Pancreas (tissue), 10 donors: ENCODE results near the gene RNU1-4. TPM values are rescaled to one million over a fixed set of nuclear protein-coding genes. Genes with fewer than 3 reads are reported as not detected.
A peak's percentile ranks its signal among the peaks of the same experiment; 100 is the strongest.
"Not testable (repeated sequence)": the region's sequence is repeated elsewhere in the genome, so short reads cannot be mapped to it uniquely, and the experiment has no call there.

Source experiments
- ATAC-seq, 4 donors: fragments of 200-7000 bp; cut with Tn5 transposase; one replicate each; pipeline versions ENCODE4 v1.8.0 to v1.9.1; 2020; ENCODE audit warnings: mild to moderate bottlenecking in 4 of 4, moderate library complexity in 4 of 4
- DNase-seq, 6 donors: peaks; one replicate each; pipeline ENCODE4 v3.0.0-alpha.2; 2020
- FAIRE-seq: peaks from 2 replicates; lab custom pipeline; 2012; peaks lifted over from hg19 to GRCh38; lab: Jason Lieb, UNC
- H3K27ac ChIP-seq, 4 donors: fragments of 200-600 bp; sonication (generic); 1 replicate in 3 of 4; 2 replicates in 1 of 4; pipeline versions ENCODE4 v1.5.0 to v1.8.0; 2020
- H3K27me3 ChIP-seq, 4 donors: fragments of 200-600 bp; one replicate each; pipeline ENCODE4 v1.8.0; 2021
- H3K36me3 ChIP-seq, 3 donors: fragments of 200-600 bp; sonication (generic) in 1 of 3; one replicate each; pipeline versions ENCODE4 v1.5.0 to v1.8.0; 2020 to 2021
- H3K4me1 ChIP-seq, 3 donors: fragments of 200-600 bp; one replicate each; pipeline ENCODE4 v1.8.0; 2021
- H3K4me3 ChIP-seq, 4 donors: fragments of 200-600 bp; sonication (generic) in 2 of 4; one replicate each; pipeline versions ENCODE4 v1.5.0 to v1.8.0; 2020 to 2021
- H3K9me3 ChIP-seq, 4 donors: fragments of 200-600 bp; one replicate each; pipeline ENCODE4 v1.8.0; 2021
- WGBS, 2 donors: extraction: QIAGEN DNeasy Blood & Tissue Kit; methylation state at CpG; one replicate each; pipeline ENCODE4 v1.1.7; 2013; 5-methylcytosine and 5-hydroxymethylcytosine counted together
- intact Hi-C, 3 donors: fragments of 100-400 bp; cut with DNase I; formaldehyde crosslinking; loops; one replicate each; pipeline versions ENCODE4 v1.11.1 to v1.14.2; 2022
- polyA plus RNA-seq, 2 donors: library from polyadenylated mRNA; stranded (reverse); fragments of 200-250 nt; gene quantifications; one replicate each; pipeline ENCODE4 v1.2.3, GENCODE V29; 2013
- total RNA-seq, 6 donors: library from RNA; stranded (reverse); fragmentation: NEBNext Ultra II Directional in 4 of 6; extraction: Animal tissue kit (Norgen Biotek cat#: 25700) in 4 of 6; gene quantifications; one replicate each; pipeline versions ENCODE4 v1.2.1 to v1.2.4, GENCODE V29; 2021 to 2023
- donor health status: healthy with polysubstance abuse.
- donor health status: DM: no; HTN: no; CAD: no; lungs with moderate emphysema.
- donor health status: DM: no; HTN: no; CAD: no.
- donor health status: control.
- donor health status: control.
- donor health status: Bipolar disorder and iron deficiency.
- donor health status: DM: yes; HTN: yes; CAD: no.
- donor health status: DM: no; HTN: no; CAD: no.
- donor health status: DM: no; HTN: no; CAD: no.
- donor health status: DM: yes; HTN: yes; CAD: no.

RNU1-4 gene
- total and polyA plus RNA-seq, 8 donors, result 687 to 5,169 (median 2,340) TPM; not detected in 2

DNA sequence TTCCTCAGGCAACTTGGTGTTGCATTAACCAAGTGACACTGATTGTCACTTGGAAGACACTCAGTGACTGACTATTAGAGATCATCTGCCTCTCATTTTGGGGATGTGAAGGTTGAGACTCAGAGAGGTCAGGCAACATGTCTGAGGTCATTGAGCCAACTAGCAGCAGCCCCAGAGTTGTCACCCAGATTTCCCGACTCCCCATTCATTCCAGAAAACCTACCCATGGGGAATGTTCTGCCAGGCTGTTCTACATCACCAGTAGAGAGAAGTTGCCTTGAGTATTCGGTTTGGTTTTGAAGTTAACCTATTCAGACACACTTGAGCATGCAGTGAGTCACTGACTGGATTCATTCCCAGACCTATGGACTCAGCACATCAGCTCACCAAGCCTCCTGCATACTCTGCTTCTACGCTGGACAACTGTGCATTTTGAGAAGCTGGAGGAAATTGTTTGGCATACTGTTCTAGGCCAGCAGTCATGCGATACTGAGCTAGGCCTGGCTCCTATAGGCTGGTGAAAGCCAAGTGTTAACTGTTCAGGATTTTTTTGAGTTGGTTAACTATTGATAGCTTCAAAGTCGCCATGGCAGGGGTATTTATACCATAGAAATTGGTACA, 29.9 kb downstream of the RNU1-4 start:
- FAIRE-seq, ATAC-seq, H3K36me3 ChIP-seq, H3K9me3 ChIP-seq, intact Hi-C loops, H3K27ac ChIP-seq, H3K4me3 ChIP-seq, H3K27me3 ChIP-seq: not testable (repeated sequence)
- peak in 1 of 6 donors; percentile 28 for DNase-seq
- H3K4me1 ChIP-seq, result peaks cover 11 to 21% (median 12%) of the 10 kb centered on the region in 3 donors
- WGBS, 2 donors, result 71 to 74% methylated on average over 5 of the region's 5 CpGs

DNA sequence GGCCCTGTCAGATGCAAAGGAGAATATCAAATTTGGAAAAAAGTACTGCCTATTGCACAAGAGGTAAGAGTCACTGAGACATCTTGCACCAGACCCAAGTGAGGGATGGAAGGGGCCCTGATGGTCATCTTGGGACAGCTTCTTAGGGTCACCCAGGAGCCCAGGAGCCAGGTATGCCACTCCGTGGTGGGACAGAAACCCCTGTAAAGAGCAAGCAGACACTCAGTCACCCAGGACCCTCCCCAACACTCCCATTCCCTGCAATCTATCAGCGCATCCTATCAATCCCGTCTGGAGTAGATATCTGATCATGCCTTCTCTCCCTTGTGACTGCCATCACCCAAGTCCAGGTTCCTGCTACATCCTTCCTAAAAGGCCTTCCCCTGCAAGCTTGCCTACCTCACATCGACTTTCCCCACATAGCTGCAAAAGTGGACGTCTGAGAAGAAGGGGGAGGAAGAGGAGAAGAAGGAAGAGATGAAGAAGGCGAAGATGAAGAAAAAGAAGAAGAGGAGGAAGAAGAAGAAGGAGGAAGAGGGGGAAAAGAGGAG, 30.7 kb downstream of the RNU1-4 start:
- intact Hi-C loops, H3K4me3 ChIP-seq, FAIRE-seq, ATAC-seq, H3K36me3 ChIP-seq, H3K9me3 ChIP-seq, H3K27me3 ChIP-seq, H3K27ac ChIP-seq: not testable (repeated sequence)
- H3K4me1 ChIP-seq, result peaks cover 6 to 15% (median 7%) of the 10 kb centered on the region in 3 donors
- DNase-seq, result peak in 1 of 6 donors; percentile 11
- 73 to 79% methylated on average over 5 to 6 of the region's 6 CpGs for WGBS, 2 donors

DNA sequence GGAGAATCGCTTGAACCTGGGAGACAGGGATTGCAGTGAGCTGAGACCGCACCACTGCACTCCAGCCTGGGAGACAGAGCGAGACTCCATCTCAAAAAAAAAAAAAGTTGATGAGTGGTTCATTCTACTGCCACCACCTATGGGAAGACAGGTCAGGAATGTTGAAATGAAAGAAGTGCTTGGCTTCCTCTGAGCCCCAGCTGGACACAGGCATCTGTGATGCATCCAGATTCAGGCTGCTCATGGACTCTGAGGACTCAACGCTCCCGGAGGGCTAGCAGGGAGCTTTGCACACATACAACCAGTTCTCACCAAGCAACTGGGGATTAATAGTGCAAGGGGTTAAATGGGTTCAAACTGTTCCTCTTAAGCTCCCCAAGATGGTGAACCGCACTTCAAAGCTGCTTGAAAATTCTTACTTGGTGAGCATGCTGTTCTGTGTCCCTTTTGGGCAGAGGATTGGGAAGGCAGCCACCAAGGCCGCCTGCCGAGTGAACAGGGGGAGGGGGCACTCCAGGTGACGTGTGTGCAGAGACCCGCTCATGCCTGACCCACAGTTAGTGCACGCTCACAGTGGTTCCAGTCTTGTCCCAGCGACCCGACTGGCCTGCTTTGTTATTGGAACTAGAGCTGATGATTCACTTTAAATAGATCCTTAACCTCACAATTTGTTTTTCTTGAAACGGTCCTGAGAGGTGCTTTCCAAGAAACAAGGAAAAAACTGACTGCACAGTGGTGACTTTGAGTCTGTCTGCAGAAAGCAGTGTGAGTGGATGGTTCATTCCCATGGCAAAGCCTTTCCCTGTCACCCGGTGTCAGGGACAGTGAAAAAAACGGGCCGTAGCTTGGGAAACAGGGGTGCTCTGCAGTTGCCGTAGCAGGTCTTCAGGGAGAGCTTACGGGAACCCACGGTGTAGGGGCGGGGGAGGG, 32.2 kb downstream of the RNU1-4 start:
- H3K27ac ChIP-seq, H3K36me3 ChIP-seq, intact Hi-C loops, H3K4me1 ChIP-seq, H3K27me3 ChIP-seq, FAIRE-seq, H3K4me3 ChIP-seq, H3K9me3 ChIP-seq: not testable (repeated sequence)
- ATAC-seq, result peak in 3 of 4 donors; percentile 8 to 42 (median 14)
- 64 to 68% methylated on average over 13 of the region's 21 CpGs for WGBS, 2 donors
- DNase-seq, result peak in 4 of 6 donors; percentile 26 to 65 (median 30)

DNA sequence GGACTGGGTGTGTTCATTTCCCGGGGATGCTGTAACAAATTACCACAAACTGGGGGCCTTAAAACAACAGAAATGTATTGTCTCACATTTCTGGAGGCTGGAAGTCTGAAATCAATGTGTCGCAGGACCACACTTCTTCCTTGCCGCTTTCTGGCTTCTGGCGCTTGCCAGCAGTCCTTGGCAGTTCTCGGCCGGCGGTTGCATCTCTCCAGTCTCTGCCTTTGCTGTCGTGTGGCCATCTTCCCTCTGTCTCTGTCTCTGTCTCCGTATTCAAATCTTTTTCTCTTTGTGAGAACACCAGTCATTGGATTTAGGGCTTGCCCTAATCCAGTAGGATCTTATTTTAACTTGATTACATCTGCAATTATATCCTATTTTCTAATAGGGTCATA, 32.9 kb downstream of the RNU1-4 start:
- H3K27ac ChIP-seq, H3K4me1 ChIP-seq, intact Hi-C loops, H3K27me3 ChIP-seq, H3K9me3 ChIP-seq, ATAC-seq, H3K4me3 ChIP-seq, FAIRE-seq, H3K36me3 ChIP-seq: not testable (repeated sequence)
- WGBS, 2 donors, result 78 to 86% methylated on average over 8 of the region's 9 CpGs
- peak in 1 of 6 donors; percentile 10 for DNase-seq

DNA sequence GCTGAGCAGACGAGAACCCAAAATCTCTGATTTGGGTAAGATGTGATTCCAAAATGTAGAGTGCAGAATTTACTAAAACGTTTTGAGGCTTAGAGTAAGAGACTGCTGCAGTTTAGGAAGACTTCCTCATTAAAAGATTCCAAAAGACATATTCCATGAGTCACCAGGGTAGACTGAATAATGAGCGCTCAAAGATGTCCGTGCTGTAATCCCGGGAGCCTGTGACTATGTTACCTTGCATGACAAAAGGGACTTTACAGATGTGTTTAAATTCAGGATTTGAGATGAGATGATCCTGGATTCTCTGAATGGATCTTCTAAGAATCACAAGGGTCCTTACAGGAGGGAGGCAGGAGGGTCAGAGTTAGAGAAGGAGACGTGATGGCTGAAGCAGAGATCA, 33.4 kb downstream of the RNU1-4 start:
- FAIRE-seq, H3K4me3 ChIP-seq, intact Hi-C loops, H3K9me3 ChIP-seq, H3K4me1 ChIP-seq, H3K36me3 ChIP-seq, H3K27ac ChIP-seq, H3K27me3 ChIP-seq, DNase-seq: not testable (repeated sequence)
- WGBS, 2 donors, result 59 to 65% methylated on average over 3 of the region's 6 CpGs
- peak in 1 of 4 donors; percentile 11 for ATAC-seq

DNA sequence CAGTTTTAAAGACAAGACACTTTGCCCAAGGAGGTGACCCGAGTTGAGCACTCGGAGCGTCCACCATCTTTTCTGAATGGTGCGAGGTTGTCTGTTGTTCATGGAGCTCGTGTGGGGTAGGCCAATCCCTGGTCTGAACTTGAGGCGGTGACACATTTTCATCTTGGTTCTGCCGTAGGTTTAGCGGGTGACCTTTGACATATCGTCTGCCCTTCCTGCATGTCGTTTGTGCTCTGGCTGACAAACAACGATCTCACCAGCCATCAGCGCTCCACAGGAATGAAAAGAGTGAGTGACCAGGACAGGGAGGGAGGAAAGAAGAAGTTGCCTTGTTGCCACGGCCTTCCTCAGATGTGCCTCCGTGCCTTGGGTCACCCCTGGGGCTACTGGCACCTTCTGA, 34.5 kb downstream of the RNU1-4 start:
- WGBS, 2 donors, result 81 to 87% methylated on average over 8 of the region's 14 CpGs
- DNase-seq, FAIRE-seq, H3K27me3 ChIP-seq, H3K27ac ChIP-seq, H3K4me1 ChIP-seq, H3K36me3 ChIP-seq, H3K4me3 ChIP-seq, H3K9me3 ChIP-seq, ATAC-seq, intact Hi-C loops: not testable (repeated sequence)

DNA sequence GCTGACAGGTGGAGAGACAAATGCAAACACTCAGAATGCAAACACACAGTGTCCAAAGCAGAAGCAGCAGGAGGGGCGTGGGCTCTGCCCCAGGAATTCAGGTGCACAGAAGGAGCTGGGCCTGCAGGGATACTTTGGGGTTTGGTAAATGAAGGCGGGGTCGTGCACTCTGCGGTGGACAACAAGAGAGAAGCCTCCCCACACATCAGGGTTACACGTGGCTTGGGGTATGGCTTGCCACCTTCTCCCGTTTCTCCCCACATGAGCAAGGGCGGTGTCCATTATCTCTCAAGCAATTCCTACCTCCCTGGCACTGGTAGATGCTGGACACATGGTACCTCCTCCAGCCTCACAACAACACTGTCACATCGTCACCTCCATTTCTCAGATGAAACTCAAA, 35.0 kb downstream of the RNU1-4 start:
- DNase-seq, H3K4me3 ChIP-seq, H3K9me3 ChIP-seq, intact Hi-C loops, H3K36me3 ChIP-seq, H3K4me1 ChIP-seq, H3K27me3 ChIP-seq, FAIRE-seq, H3K27ac ChIP-seq, ATAC-seq: not testable (repeated sequence)
- WGBS, 2 donors, result 84 to 86% methylated on average over 6 of the region's 8 CpGs

DNA sequence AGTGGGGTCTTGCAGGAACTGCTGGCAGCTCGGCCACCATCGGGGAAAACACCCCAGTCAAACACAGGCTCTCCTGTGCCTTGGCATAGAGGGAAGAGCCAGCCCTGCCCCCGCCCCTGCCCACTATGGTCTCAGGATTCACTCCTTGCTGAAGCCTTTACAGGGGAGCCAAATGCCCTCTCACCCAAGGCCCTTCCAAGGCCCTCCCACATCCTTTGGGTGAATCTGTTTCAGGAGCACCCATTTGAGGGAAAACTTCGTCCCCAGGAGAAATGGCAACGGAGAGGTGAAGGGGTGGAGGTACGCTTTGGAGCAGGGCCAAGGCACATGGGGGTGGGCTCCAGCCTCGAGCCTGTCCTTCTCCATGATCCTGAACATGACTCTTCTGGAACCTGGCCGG, 35.9 kb downstream of the RNU1-4 start:
- H3K9me3 ChIP-seq, H3K27me3 ChIP-seq, ATAC-seq, FAIRE-seq, H3K36me3 ChIP-seq, H3K4me3 ChIP-seq, DNase-seq, H3K27ac ChIP-seq, H3K4me1 ChIP-seq, intact Hi-C loops: not testable (repeated sequence)
- WGBS, 2 donors, result 80 to 84% methylated on average over 4 of the region's 8 CpGs

DNA sequence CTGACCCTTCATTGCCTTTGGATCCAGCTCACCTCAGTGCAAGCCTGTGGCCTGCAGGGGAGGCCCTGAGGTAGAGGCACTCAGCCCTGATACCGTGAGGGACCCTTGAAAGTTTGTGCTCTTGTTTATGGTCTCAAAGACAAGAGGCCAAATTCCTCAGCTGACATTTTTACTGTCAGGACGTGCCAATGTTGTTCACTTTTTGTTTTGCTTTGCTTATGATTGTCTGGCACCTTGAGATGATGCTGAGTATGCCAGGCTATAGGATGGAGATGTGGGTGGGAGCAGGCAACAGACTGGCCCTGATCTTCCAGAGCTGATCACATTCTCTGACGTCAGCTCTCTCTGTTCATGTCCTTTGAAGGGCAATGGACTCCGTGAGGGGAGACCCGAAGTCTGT, 36.5 kb downstream of the RNU1-4 start:
- H3K36me3 ChIP-seq, H3K4me3 ChIP-seq, DNase-seq, H3K9me3 ChIP-seq, ATAC-seq, FAIRE-seq, H3K27ac ChIP-seq, H3K4me1 ChIP-seq, H3K27me3 ChIP-seq, intact Hi-C loops: not testable (repeated sequence)
- 84 to 88% methylated on average over 5 of the region's 5 CpGs for WGBS, 2 donors

DNA sequence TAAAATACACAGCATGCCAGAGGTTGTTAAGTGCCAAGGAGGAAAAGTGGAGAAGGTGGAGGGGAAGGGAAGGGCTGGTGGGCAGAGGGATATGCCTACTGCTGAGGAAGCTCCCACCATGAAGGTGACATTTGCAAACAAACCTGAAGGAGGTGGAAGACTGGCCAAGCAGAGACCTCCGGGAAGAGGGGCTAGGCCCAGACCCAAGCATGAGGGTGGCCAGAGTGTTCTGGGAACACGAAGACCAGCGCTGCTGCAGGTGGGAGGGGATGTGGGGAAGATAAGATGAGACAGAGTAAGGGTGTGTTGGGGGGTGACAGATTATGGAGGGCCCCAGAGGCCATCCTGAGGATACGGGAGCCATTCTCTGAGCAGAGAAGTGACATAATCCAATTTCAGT, 37.5 kb downstream of the RNU1-4 start:
- H3K4me1 ChIP-seq, H3K27me3 ChIP-seq, H3K4me3 ChIP-seq, H3K36me3 ChIP-seq, intact Hi-C loops, H3K9me3 ChIP-seq, ATAC-seq, FAIRE-seq, H3K27ac ChIP-seq: not testable (repeated sequence)
- WGBS, 2 donors, result 94 to 96% methylated on average over 4 of the region's 4 CpGs
- peak in 2 of 6 donors; percentile 27 to 68 for DNase-seq

DNA sequence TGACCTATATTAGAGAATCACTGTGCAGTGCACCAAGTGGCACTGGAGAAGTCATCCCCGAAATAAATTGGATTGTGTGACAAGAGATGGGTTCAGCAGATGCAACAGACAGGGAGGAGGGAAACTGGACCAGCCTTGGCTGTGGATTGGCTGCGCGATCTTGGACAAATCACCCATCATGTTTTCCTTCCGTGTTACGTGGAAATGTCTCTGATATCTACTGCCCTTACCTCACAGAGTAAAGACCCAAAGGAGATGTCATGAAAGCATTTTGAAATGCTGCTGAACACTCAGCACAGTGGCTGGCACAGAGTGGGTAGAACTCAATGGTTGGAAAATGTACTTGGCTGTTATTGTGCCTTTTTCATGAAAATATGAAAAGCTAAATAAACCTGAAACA, 39.2 kb downstream of the RNU1-4 start:
- ATAC-seq, H3K27me3 ChIP-seq, H3K36me3 ChIP-seq, FAIRE-seq, intact Hi-C loops, DNase-seq, H3K4me1 ChIP-seq, H3K9me3 ChIP-seq, H3K4me3 ChIP-seq, H3K27ac ChIP-seq: not testable (repeated sequence)
- 86 to 95% methylated on average over 5 of the region's 5 CpGs for WGBS, 2 donors

DNA sequence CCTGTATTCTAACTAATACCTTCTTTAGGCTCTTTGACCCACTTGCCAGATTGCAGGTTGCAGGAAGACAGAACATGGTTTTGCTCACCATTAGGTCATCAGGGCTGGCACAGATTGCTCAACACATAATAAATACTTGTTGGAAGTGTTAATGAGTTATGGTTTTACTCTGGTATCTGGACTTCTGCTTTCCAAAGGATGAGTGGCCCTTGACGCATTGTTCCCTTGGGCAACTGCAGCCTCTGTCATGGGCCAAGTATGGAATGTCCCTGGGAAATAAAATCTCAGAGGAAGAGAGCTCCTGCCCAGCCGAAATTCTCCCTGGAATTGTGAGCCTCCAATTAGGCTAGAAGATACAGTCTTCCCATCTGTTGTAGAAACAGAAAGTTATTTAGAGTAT, 40.7 kb downstream of the RNU1-4 start:
- H3K4me3 ChIP-seq, intact Hi-C loops, H3K9me3 ChIP-seq, DNase-seq, H3K27me3 ChIP-seq, FAIRE-seq, H3K4me1 ChIP-seq, H3K36me3 ChIP-seq, H3K27ac ChIP-seq: not testable (repeated sequence)
- WGBS, 2 donors, result no CpG with 5 or more reads among the region's 2 CpGs
- peak; percentile 59 to 85 (median 74) for ATAC-seq
